Measurements from ENCODE around the gene CHID1. TPM values are rescaled to one million over a fixed set of nuclear protein-coding genes. Genes with fewer than 3 reads are reported as not detected.
A peak's percentile ranks its signal among the peaks of the same experiment; 100 is the strongest.

Gene CHID1
- total RNA-seq, 4 donors from 2014 or later = 56.6 to 90.5 (median 79.8) TPM

DNA sequence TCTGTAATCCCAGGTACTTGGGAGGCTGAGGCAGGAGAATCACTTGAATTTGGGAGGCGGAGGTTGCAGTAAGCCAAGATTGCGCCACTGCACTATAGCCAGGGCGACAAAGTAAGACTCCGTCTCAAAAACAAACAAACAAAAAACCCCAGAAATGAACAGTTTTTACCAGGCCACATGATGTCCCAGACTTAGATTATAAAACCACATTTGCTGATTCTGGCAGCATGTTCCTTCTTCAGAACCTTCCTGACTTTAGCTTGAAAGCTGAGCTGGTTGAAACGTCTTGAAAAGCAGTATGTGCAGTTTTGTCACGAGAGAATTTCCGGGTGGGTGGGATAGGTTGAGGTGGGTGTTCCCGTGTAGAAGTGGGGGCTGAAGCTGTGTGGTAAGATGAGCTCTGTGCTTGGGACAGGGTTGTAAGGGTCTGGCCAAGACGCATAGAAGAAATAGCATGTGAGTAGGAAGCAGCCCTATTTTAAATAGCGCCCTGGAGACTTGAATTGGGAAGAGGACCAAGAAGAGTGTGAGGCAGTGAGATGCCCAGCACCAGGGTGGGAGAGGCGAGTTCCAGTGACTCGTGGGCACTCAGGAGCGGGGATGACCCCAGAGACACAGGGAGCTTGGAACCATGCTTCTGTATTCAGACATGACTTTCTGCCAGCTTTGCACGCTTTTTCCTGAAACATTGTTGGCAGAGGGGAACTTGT, 22.7 kb upstream of the CHID1 start:
- TF ChIP-seq, protein P1, sequence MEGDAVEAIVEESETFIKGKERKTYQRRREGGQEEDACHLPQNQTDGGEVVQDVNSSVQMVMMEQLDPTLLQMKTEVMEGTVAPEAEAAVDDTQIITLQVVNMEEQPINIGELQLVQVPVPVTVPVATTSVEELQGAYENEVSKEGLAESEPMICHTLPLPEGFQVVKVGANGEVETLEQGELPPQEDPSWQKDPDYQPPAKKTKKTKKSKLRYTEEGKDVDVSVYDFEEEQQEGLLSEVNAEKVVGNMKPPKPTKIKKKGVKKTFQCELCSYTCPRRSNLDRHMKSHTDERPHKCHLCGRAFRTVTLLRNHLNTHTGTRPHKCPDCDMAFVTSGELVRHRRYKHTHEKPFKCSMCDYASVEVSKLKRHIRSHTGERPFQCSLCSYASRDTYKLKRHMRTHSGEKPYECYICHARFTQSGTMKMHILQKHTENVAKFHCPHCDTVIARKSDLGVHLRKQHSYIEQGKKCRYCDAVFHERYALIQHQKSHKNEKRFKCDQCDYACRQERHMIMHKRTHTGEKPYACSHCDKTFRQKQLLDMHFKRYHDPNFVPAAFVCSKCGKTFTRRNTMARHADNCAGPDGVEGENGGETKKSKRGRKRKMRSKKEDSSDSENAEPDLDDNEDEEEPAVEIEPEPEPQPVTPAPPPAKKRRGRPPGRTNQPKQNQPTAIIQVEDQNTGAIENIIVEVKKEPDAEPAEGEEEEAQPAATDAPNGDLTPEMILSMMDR (IDR thresholded peaks at IDR 0.05) = no peak
- ATAC-seq (ENCODE audit: low FRiP score) (no peak), DNase-seq (ENCODE audit: low spot score) (no peak)

DNA sequence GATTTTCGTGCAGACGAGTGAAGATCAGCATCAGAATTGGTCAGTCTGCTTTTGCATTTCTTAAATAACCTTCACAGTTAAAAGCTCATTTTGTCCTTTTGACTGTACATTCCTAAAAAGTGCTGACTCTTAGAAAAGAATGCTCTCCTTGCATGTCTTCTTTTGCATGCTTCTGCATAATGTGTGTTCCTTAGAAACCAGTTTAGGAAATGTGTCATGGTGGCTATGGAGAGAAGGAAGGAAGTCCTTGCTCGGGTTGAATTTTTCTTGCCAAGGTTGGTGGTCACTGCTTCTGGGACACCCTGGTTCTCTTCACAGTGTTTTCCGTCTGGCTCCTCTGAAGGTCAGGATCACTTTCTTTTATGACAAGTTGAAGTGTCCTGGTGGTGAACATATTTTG, 21.8 kb upstream of the CHID1 start:
- TF ChIP-seq, protein P1 (IDR thresholded peaks at IDR 0.05) = no peak
- no peak for ATAC-seq (ENCODE audit: low FRiP score)
- DNase-seq (ENCODE audit: low spot score) = no peak

DNA sequence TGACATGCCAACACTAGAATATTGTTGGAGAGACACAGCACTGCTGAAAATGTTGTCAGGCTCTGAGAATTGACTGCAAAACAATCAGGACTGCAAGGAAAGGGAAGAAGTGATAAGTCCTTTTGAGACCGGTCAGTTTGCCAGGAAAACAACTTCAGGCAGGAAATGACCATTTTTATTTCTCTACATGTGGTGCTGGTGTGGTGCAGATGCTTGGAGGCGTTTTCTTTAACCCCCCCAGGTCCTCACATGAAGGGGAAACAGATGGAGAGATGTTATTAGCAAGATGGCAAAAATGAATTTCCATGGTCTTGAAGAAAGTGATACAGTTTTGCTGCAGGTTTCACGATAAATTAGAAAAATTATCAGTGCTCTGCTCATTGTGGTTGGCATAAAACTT, 20.8 kb upstream of the CHID1 start:
- DNase-seq (ENCODE audit: low spot score) (no peak), ATAC-seq (ENCODE audit: low FRiP score) (no peak)
- TF ChIP-seq, protein P1 (IDR thresholded peaks at IDR 0.05) = no peak

DNA sequence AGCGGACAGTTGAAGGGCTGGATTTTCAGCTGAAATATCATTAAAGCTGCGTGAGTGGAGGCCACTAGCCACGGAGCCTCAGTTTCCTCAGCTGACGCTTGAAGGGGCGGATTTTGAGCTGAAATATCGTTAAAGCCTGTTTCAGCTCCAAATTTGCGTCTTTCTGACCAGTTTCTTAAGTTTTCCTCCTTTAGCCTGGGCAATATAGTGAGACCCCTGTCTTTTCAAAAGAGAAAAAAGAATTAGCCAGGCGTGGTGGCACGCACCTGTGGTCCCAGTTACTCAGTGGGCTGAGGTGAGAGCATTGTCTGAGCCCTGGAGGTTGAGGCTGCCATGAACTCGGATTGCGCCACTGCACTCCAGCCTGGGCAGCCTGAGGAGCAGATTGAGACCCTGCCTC, 18.8 kb upstream of the CHID1 start:
- DNase-seq (ENCODE audit: low spot score) = no peak
- TF ChIP-seq, protein P1 (IDR thresholded peaks at IDR 0.05) = no peak
- ATAC-seq (ENCODE audit: low FRiP score) = no peak

DNA sequence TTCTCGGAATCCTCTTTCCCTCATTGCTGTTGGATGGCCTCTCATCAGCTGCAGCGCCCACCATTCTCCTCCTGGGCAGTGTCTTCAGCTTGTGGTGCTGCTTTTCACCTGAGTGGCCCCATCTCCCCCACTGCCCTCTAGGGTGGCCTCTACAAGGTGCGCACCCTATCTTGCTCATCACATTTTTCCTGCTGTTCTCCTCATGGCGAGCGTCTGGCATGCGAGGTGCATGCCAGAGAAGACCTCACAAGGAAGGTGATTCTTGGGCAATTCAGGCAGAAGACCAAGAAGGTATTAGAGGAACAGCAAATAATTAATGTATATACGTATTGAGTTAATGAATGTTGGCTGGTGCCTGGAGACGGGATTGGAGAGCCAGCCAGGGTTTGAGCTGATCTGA, 18.2 kb upstream of the CHID1 start:
- TF ChIP-seq, protein P1 (IDR thresholded peaks at IDR 0.05) = no peak
- no peak for DNase-seq (ENCODE audit: low spot score)
- no peak for ATAC-seq (ENCODE audit: low FRiP score)

DNA sequence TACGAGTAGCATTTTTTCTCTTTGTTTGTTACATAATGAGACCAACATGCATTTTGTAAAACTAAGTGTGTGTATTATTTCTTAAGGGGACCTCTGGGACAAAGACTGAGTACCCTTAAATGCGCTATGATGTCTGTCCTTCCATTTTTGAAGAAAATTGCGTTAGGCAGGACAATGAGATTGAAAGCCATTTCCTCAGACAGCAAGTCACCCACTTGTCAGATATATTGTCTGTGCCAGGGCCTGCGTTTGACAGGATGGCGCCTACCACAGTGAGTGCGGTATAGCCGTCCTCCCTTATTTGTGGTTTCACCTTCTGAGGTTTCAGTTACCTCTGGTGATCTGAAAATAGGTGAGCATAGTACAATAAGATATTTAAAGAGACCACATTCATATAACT, 17.3 kb upstream of the CHID1 start:
- TF ChIP-seq, protein P1 (IDR thresholded peaks at IDR 0.05) = no peak
- no peak for ATAC-seq (ENCODE audit: low FRiP score)
- DNase-seq (ENCODE audit: low spot score) = no peak

DNA sequence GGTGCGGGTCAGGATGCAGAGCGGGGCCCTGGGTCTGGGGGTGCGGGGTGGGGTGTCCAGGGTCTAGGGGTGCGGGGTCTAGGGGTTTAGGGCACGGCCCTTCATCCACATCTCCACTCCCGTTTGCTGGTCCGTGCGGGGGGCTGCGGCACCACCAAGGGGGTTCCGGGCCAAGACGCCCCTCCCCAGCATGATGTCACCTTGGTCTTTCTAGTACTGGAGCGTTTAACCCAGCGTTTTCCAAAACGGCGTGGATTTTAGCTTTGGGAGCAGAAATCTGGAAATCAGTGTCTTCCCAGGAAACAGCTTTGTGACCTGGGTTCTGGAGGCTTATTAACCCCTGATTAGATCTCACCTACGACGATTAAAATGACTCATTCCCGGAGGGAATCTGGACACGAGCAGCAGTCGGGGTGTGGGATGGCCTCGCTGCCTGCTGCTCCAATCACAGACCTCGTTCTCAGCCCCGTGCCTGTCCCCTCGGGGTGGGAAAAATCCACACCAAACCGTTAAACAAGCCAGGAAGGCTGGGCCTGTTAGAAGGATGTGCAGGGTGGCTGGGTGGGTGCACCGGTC, 15.8 kb upstream of the CHID1 start:
- TF ChIP-seq, protein P1 (IDR thresholded peaks at IDR 0.05) = no peak

More for the DNA sequence above, 15.8 kb upstream of the CHID1 start:
- DNase-seq (ENCODE audit: low spot score) (no peak), ATAC-seq (ENCODE audit: low FRiP score) (peak; percentile 58)
